SK-N-SH treated with all-trans-retinoic acid at 6 μM for 48 hours (cell line): Measurements from ENCODE around the gene MEX3B.

Source experiments
- ATAC-seq: fragments of 200-7000 bp; cut with Tn5 transposase; 3 replicates; pipeline ENCODE4 v1.9.1; 2020; ENCODE audit warnings: mild to moderate bottlenecking, moderate library complexity
- BACH2 ChIP-seq: fragments of 250-450 bp; sonication (Bioruptor Pico); IDR thresholded peaks from 2 replicates; pipeline ENCODE4 v1.9.0; 2021; ENCODE audit warnings: mild to moderate bottlenecking, borderline replicate concordance
- CSDC2 ChIP-seq: fragments of 250-450 bp; sonication (Bioruptor Pico); IDR thresholded peaks from 2 replicates; pipeline ENCODE4 v1.5.0; 2020; ENCODE audit warnings: mild to moderate bottlenecking, moderate library complexity
- ESRRG ChIP-seq: fragments of 250-450 bp; sonication (Bioruptor Pico); IDR thresholded peaks from 2 replicates; pipeline ENCODE4 v1.6.1; 2021; ENCODE audit warnings: mild to moderate bottlenecking
- GLIS3 ChIP-seq: fragments of 250-450 bp; sonication (Bioruptor Pico); IDR thresholded peaks from 2 replicates; pipeline ENCODE4 v1.5.0; 2020; ENCODE audit warnings: mild to moderate bottlenecking, moderate library complexity
- ISL1 ChIP-seq: fragments of 250-450 bp; sonication (Bioruptor Pico); IDR thresholded peaks from 2 replicates; pipeline ENCODE4 v2.1.2; 2022; ENCODE audit warnings: mild to moderate bottlenecking, moderate library complexity
- OSR1 ChIP-seq: fragments of 250-450 bp; sonication (Bioruptor Pico); IDR thresholded peaks from 2 replicates; pipeline ENCODE4 v1.8.0; 2022; ENCODE audit warnings: moderate library complexity, mild to moderate bottlenecking, inconsistent platforms
- PATZ1 ChIP-seq: fragments of 250-450 bp; sonication (Bioruptor Pico); IDR thresholded peaks from 2 replicates; pipeline ENCODE4 v1.8.0; 2020; ENCODE audit warnings: mild to moderate bottlenecking, moderate library complexity, borderline replicate concordance
- POU6F1 ChIP-seq: fragments of 250-450 bp; sonication (Bioruptor Pico); IDR thresholded peaks from 2 replicates; pipeline ENCODE4 v1.8.0; 2021; ENCODE audit warnings: low read depth, mild to moderate bottlenecking, moderate library complexity, borderline replicate concordance
- PPARA ChIP-seq: fragments of 250-450 bp; sonication (Bioruptor Pico); IDR thresholded peaks from 2 replicates; pipeline ENCODE4 v1.5.0; 2020; ENCODE audit warnings: mild to moderate bottlenecking, borderline replicate concordance
- RARB ChIP-seq: fragments of 250-450 bp; sonication (Bioruptor Pico); IDR thresholded peaks from 2 replicates; pipeline ENCODE4 v1.8.0; 2021; ENCODE audit warnings: mild to moderate bottlenecking, moderate library complexity
- SNAI2 ChIP-seq: fragments of 250-450 bp; sonication (Bioruptor Pico); IDR thresholded peaks from 2 replicates; pipeline ENCODE4 v1.5.0; 2020; ENCODE audit warnings: mild to moderate bottlenecking, moderate library complexity
- TOX ChIP-seq: fragments of 250-450 bp; sonication (Bioruptor Pico); IDR thresholded peaks from 2 replicates; pipeline ENCODE4 v1.8.0; 2021; ENCODE audit warnings: mild to moderate bottlenecking, moderate library complexity, borderline replicate concordance
- ZC3H10 ChIP-seq: fragments of 250-450 bp; sonication (Bioruptor Pico); IDR thresholded peaks from 2 replicates; pipeline ENCODE4 v1.5.1; 2021; ENCODE audit warnings: mild to moderate bottlenecking, moderate library complexity
- ZFP3 ChIP-seq: fragments of 250-450 bp; sonication (Bioruptor Pico); IDR thresholded peaks from 2 replicates; pipeline ENCODE4 v1.5.0; 2020; ENCODE audit warnings: mild to moderate bottlenecking, moderate library complexity
- ZNF565 ChIP-seq: fragments of 450-650 bp; formaldehyde crosslinking; conservative IDR thresholded peaks from 2 replicates; pipeline ENCODE4 v1.5.0; 2020; ENCODE audit warnings: low read depth, mild to moderate bottlenecking, moderate library complexity
- ZNF70 ChIP-seq: fragments of 450-650 bp; formaldehyde crosslinking; IDR thresholded peaks from 2 replicates; pipeline ENCODE4 v1.5.0; 2020; ENCODE audit warnings: mild to moderate bottlenecking, moderate library complexity
- TF ChIP-seq, protein P1 (sequence below): fragments of 250-450 bp; sonication (Bioruptor Pico); IDR thresholded peaks from 2 replicates; pipeline ENCODE4 v1.5.0; 2020; ENCODE audit warnings: mild to moderate bottlenecking, moderate library complexity
- TF ChIP-seq, protein P2 (sequence below): fragments of 250-450 bp; sonication (Bioruptor Pico); IDR thresholded peaks from 2 replicates; pipeline ENCODE4 v1.5.1; 2020; ENCODE audit warnings: low read depth, mild to moderate bottlenecking, moderate library complexity

Gene MEX3B

GRCh38 chr15:82072926-82073537 is 27.2 kb upstream of the MEX3B start (continued):
- TF ChIP-seq, protein P1, sequence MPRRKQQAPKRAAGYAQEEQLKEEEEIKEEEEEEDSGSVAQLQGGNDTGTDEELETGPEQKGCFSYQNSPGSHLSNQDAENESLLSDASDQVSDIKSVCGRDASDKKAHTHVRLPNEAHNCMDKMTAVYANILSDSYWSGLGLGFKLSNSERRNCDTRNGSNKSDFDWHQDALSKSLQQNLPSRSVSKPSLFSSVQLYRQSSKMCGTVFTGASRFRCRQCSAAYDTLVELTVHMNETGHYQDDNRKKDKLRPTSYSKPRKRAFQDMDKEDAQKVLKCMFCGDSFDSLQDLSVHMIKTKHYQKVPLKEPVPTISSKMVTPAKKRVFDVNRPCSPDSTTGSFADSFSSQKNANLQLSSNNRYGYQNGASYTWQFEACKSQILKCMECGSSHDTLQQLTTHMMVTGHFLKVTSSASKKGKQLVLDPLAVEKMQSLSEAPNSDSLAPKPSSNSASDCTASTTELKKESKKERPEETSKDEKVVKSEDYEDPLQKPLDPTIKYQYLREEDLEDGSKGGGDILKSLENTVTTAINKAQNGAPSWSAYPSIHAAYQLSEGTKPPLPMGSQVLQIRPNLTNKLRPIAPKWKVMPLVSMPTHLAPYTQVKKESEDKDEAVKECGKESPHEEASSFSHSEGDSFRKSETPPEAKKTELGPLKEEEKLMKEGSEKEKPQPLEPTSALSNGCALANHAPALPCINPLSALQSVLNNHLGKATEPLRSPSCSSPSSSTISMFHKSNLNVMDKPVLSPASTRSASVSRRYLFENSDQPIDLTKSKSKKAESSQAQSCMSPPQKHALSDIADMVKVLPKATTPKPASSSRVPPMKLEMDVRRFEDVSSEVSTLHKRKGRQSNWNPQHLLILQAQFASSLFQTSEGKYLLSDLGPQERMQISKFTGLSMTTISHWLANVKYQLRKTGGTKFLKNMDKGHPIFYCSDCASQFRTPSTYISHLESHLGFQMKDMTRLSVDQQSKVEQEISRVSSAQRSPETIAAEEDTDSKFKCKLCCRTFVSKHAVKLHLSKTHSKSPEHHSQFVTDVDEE (CRISPR knock-in tag), result no peak
- TF ChIP-seq, protein P2, sequence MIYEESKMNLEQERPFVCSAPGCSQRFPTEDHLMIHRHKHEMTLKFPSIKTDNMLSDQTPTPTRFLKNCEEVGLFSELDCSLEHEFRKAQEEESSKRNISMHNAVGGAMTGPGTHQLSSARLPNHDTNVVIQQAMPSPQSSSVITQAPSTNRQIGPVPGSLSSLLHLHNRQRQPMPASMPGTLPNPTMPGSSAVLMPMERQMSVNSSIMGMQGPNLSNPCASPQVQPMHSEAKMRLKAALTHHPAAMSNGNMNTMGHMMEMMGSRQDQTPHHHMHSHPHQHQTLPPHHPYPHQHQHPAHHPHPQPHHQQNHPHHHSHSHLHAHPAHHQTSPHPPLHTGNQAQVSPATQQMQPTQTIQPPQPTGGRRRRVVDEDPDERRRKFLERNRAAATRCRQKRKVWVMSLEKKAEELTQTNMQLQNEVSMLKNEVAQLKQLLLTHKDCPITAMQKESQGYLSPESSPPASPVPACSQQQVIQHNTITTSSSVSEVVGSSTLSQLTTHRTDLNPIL (CRISPR knock-in tag), result no peak
- no peak for TF ChIP-seq ESRRG
- no peak for TF ChIP-seq RARB (CRISPR knock-in tag)
- TF ChIP-seq, all 23 proteins: peak for 0

DNA sequence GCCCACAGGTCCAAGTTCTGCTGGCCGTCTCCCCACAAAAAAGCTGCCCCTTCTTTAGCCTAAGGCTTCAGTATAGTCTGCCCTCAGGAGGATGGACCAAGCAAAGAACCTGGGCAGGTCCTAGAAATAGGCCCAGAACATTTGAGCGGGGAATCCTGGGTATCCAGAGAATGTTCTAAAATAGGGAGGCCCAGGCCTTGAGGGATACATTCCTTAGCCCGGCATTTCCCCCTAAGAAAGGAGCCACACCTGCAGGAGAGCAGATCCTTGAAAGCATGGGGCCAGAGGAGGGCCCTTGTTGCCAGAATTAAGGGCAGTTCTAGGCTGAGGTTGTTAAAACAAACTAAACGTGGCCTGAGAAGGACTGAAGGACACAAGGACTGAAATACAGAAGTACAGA is 20.6 kb upstream of the MEX3B start:
- TF ChIP-seq TOX (no peak), ISL1 (no peak)
- no peak for ATAC-seq

DNA sequence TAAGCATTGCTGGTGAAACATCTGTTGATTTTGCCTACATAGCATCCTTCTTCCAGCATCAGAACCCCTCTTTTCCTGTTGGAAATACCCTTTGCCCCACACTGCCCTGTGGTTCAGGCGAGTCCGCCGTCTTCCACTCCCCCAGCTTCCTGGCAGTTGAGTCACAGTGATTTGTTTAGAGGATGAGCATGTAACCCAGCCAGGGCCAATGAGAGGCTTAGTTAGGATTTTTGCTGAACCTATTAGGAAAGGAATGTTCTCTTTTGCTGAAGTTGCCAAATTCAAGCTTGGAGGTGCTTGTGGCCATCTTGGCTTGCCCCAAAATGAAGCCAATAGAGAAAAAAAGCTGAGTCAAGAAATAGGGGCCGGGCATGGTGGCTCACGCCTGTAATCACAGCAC is 19.0 kb upstream of the MEX3B start:
- TF ChIP-seq ZFP3 (CRISPR knock-in tag), result no peak
- no peak for TF ChIP-seq RARB (CRISPR knock-in tag)
- TF ChIP-seq, protein P1 (CRISPR knock-in tag), result no peak
- ATAC-seq, result no peak

DNA sequence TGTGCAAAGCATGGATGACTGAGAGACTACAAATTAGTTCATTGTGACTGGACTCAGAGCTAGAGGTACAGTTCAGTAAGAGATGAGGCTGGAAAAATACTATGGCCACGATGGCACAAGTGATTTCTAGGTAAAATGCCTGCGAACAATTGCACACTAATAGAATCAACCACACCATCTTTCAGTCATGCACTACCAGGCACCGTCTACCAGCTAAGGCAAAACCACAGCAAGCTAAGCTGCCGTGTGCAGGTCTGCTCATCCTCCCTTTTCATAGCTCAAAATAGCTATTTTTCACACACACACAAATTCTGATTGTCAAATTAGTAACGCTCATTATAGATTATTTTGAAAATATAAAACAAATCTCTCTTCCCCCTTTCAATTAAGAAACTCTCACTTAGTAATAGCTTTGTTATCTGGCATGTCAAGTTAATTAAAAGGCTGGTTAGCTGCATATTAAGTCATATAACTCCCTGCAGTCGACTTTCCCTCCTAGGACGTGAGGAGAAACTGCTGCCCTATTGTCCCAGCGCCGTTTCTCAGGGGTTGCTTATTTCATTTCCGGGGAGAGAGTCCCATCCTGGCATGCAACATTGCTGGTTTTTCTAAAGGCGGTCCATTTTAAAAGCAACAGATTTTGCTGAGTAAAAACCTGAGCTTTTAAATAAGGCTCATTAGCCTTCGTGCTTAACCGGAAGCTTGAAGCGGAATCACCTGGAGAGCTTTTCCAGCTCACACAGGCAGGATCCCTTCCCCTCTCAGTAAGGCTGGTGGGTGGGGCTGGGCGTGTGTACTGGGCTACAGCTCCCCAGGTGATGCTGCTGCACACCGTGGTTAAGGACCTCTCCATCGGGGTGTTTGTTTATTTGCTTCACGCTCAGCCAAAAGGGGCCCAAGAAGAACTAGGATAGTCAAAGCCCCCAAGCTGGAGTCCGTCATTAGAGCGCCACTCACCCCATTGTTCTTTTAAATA is 16.9 kb upstream of the MEX3B start:
- ATAC-seq, result no peak
- TF ChIP-seq SNAI2 (CRISPR knock-in tag) (no peak), ESRRG (no peak), RARB (CRISPR knock-in tag) (no peak), BACH2 (CRISPR knock-in tag) (no peak), PPARA (no peak), OSR1 (CRISPR knock-in tag) (no peak), ZC3H10 (CRISPR knock-in tag) (no peak), PATZ1 (CRISPR knock-in tag) (no peak), ZNF565 (CRISPR knock-in tag) (no peak), ISL1 (no peak)

DNA sequence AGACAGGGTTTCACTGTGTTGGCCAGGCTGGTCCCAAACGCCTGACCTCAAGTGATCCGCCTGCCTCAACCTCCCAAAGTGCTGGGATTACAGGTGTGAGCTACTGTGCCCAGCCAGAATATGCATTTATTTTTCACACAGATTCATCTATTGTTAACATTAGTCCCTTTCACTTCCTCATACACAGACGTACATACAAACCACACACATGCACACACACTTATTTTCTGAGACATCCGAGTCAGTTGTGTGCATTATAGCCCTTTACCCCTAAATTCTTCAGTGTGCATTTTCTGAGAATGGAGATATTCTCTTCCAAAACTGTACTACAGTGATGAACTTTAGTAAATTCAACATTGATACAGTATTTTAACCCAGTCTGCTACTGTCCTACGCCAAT is 15.0 kb upstream of the MEX3B start:
- ATAC-seq, result no peak
- TF ChIP-seq GLIS3 (CRISPR knock-in tag) (no peak), ESRRG (no peak), ZC3H10 (CRISPR knock-in tag) (no peak), POU6F1 (no peak), CSDC2 (CRISPR knock-in tag) (no peak), TOX (no peak), ISL1 (no peak), ZNF70 (CRISPR knock-in tag) (no peak), PATZ1 (CRISPR knock-in tag) (no peak), PPARA (no peak), RARB (CRISPR knock-in tag) (no peak), BACH2 (CRISPR knock-in tag) (no peak)
